HG02852 (cell line): ENCODE measurements around the gene TIMM17A.
"Not testable (repeated sequence)": the region's sequence is repeated elsewhere in the genome, so short reads cannot be mapped to it uniquely, and the experiment has no call there.

Experiments used
- ATAC-seq: cut with Tn5 transposase; IDR thresholded peaks from one replicate; pipeline ENCODE4 v1.9.1; 2021; ENCODE audit warnings: mild to moderate bottlenecking, moderate library complexity; ENCODE audit not compliant: unreplicated experiment

The TIMM17A gene

DNA sequence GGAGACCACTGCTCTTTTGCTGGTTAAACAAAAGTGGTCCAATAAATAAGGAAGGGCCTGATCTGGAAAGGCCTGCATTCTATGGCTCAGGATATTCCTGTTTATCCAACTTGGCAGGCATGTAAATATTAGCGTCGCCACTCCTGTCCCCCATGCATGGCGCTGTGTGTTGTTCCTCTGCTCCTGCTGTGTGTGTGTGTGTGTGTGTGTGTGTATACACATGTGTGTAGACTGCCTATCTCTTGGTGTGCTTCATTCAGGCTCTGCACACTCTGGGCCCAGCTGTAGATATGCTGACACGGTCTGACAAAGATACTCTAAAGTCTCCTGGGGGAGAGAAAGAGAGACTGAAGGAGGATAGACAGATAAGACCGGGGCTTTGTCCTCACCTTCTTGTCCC, 15.7 kb upstream of the TIMM17A start:
- ATAC-seq = no peak

DNA sequence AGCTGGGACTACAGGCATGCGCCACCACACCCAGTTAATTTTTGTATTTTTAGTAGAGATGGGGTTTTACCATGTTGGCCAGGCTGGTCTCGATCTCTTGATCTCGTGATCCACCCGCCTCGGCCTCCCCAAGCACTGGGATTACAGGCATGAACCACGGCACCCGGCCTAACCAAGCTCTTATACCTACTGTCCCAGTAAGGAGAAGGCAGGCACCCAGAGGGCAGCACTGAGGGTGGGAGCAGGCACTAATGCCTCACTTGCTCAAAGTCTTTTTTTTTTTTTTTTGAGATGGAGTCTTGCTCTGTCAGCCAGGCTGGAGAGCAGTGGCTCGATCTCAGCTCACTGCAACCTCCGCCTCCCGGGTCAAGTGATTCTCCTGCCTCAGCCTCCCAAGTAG, 15.0 kb upstream of the TIMM17A start:
- ATAC-seq = not testable (repeated sequence)

DNA sequence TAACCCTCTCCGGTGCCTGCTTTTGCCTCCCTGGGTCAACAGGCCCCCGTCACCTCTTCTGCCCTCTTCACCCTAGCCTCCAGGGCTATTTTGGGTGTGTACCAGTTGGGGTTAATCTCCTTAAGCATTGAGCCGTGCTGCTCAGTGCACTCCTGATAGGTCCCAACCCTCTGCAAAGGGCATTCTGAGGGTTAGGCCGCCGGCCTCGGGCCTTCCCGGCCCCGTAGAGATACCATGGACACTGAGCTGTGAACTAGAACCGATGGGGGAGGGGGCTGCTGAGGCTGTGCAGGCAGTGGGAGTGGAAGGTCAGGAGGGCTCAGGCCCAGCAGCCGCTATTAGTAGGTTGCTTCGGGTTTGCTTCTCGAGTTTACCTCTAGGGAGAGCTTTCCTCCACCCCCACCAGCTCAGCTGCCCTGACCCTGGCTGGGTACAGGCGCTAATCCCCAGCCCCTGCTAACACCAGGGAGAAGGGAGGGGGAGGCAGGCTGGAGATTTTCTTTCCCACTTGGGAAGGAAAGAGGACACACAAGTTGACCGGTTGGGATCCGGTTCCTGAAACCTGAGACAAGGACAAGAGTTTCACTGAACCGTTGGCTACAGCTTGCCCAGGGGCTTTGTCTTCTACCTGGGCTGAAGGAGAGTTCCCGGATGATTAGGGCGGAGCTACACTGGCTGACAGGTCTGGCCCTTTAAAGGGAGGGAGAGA, 13.7 kb upstream of the TIMM17A start:
- ATAC-seq = no peak

DNA sequence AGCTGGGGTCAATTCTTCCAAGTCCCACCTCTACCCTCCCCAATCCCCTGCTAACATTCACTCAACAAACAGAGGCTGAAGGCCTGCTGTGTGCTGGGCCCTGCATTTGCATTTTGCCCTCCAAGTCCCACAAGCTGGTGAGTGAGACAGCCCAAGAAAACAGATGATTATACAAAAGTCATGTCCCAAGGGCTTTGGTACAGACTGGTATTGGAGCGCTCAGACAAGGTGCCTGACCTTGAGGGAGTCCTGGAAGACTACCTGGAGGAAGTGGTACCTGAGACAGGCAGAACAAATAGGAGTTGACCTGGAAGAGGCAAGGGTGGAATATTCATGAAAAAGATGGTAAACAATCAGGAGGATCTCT, 13.2 kb upstream of the TIMM17A start:
- ATAC-seq = no peak

DNA sequence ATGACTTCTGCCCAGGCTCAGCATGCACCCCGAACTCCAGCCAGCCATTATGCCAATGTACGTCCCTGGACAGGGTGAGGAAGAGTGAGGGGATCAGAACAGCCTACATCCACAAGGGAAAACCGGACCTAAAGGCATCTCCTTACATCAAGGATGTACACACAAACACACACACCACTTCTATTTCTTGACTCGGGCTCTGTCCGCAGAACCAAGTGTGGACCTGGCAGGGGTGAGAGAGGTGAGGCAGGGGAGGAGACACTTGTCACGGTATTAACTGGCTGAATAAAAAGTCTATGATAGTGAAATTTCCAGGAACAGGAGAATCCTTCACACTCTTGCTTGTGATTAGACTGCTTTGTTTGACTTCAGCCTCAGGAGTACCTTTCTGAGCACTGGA, 11.3 kb upstream of the TIMM17A start:
- no peak for ATAC-seq

DNA sequence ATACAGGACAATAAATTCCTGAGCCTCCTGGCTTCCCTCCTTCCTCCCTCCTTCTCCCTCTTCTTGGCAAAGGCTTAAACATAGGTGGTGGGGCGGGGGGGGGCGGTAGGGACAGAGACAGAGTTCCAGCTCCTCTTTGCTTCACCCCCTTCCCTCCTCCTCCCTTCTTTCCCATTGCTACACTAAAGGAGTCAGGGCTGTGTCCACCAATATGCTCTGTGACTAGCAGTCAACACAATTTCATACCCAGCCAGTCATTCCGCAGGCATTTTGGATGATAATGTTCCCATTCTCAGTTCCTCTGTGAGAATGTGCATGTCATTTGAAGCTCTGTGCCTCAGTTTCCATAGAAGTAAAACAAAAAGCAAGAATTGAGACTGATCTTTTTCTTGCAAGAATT, 10.7 kb upstream of the TIMM17A start:
- no peak for ATAC-seq

DNA sequence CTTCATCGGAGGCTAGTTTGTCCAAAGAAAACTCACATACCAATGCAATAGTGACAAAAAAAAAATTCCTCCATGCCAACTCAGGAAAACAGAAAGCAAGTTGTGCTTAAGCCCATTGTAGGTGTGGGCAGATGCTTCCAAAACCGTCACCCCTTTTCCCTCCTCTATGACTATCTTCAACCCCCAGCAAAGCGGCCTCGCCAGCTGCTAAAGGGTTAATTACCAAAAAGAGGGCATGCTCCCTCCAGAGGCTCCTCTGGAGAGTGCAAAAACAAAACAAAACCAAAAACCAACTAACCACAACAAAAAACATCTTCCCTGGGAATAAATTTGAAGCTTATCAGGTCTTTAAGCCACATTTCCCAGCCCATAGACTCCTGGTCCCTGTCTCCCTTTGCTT, 10.1 kb upstream of the TIMM17A start:
- ATAC-seq = no peak

DNA sequence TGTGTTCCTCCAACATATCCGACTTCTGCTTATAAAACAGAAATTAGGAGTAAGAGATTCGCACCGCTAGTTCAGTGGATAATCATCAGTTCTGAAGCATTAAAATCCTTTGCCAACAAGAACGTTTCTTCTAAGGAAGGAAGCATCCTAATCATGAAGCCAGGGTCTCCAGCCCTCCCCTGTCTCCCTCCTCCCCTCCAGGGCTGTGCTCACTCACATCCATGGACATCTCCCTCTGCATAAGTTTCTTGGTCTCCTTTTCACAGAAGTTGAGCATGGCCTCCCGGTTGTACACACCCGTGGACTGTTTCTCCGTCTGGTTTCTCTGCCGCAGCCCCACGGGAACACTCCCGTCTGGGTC, 9.5 kb upstream of the TIMM17A start:
- no peak for ATAC-seq

DNA sequence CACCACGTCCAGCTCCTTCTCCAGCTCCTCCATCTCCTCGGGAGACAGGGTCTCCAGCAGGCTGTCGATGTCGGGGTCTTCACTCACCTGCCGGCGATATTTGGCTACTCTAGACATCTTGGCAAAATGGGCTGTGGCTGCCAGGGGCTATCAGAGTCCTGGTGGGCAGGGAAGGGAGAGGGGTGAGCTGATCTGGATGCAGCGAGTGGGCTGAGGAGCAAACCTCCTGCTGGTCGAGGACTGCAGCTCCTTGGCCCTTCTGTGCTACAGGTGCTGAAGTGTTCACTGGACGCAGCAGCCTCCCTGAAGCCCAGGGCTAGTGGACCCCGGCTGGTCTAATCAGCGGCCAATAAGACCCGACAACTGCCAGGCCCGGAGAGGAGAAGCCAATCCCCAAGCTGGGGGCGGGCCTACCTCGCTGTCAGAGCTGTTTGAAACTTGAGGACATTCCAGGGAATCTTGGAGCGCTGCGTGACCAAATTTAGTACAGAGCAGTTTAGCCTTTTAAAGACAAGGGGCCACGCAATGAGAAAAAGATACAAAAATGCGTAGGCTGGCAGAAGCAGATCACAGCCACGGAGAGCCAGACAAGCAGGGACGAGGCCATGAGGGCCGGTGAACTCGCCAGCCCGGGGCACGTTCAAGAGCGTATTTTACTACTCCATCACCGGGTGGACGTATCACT, 8.9 kb upstream of the TIMM17A start, which contains the start of gene LMOD1:
LMOD1 (minus strand) TSS at position 325 of the 685 bp plus-strand sequence; CDS start at position 117, 208 bp downstream.
- no peak for ATAC-seq

DNA sequence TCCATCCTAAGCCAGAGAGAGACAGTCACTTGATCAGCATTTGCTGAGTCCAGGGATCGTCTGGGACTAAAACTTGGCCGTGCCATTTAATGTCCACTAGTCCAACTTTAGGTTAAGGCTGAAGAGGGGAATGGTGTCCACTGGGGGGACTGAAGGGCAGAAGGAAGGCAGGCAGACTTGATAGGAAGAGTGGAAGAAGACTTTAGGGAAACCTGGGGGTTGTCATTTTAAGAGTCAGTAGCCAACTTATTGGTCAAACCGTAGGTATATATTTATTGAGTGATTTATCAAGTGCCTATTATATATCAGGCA, 7.7 kb upstream of the TIMM17A start:
- no peak for ATAC-seq

DNA sequence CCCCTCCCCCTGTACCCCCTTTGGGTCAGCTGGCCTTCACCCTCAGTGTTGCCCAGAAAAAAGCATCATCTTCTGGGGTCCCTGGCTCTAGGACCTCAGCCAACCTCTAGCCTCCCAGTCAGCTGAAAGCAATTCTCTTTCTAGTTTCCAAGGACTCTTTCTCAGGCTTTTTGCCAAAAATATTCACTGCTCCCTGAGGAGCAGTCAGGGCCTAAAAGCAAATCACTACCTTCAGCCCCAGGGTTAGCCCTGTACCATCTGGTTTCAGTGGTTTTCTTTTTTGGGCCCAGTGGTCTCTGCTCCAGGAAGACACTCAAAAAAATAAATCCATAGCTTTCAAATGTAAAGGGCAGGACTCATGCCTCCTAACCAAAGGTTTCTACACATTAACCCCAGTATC, 5.8 kb upstream of the TIMM17A start:
- no peak for ATAC-seq

DNA sequence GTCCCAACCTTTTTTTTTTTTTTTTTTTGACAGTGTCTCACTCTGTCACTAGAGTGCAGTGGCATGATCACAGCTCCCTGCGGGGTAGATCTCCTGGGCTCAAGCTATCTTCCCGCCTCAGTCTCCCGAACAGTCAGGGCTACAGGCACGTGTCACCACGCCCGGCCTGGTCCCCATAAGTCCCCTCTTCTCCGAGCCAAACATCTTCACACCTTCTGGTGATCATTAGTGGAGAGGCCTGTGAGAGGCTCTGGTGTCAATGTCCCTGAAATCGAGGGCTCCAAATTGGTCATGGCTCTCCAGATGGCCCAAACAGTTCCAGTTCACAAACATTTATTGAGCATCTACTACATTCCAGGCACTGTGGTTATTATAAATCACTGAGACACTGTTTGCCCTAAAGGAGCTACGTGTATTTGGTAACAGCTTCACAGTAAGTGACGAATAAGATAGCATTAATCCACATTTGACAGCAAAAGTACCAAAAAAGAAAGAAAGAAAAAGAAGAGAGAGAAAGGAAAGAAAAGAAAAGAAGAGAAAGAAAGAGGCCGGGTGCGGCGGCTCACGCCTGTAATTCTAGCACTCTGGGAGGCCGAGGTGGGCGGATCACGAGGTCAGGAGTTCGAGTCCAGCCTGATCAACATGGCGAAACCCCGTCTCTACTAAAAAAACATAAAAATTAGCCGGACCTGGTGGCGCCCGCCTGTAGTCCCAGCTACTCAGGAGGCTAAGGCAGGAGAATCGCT, 867 bp upstream of the TIMM17A start:
- no peak for ATAC-seq

DNA sequence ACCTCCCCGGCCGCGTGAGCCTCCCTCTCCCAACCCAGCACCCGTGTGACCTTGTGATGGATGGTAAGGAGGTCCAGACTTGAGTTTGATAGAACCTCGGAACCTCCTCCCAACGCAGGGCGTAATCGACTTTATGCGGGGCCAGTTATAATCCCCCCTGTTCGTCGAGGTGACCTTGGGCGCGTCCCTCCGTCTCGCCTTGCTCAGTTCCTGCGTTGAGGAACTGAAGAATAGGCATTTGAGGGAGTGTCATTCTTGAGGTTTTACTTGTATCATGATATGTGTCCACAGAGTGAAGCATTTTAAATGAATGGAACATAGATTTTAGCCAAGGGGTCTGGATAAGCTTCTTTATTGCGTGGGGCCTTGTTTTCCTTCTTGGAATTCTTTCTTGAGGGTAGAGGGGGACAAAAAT, 433 bp downstream of the TIMM17A start:
- ATAC-seq = peak; percentile 34

DNA sequence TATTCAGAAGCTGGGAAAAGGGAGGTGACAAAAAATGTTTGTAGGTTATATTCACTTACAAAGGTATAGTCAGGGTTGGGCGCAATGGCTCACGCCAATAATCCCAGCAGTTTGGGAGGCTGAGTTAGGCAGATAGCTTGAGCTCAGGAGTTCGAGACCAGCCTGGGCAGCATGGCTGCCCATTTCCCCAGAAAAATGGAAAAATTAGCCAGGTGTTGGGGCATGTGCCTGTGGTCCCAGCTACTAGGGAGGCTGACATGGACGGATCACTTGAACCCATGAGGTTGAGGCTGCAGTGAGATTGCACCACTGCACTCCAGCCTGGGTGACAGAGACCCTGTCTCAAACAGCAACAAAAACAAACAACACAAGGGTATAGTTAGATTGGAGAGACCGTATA, 3.0 kb downstream of the TIMM17A start:
- ATAC-seq = no peak

DNA sequence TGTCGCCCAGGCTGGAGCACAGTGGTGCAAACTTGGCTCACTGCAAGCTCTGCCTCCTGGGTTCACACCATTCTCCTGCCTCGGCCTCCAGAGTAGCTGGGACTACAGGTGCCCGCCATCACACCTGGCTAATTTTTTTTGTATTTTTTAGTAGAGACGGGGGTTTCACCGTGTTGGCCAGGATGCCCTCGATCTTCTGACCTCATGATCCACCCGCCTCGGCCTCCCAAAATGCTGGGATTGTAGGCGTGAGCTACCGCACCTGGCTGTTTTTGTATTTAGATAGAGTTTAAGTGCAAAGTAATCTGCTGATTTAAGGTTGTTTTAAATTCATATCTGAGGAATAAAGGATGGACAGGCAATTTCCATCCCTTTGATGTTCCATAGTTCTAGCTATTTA, 7.1 kb downstream of the TIMM17A start:
- not testable (repeated sequence) for ATAC-seq

DNA sequence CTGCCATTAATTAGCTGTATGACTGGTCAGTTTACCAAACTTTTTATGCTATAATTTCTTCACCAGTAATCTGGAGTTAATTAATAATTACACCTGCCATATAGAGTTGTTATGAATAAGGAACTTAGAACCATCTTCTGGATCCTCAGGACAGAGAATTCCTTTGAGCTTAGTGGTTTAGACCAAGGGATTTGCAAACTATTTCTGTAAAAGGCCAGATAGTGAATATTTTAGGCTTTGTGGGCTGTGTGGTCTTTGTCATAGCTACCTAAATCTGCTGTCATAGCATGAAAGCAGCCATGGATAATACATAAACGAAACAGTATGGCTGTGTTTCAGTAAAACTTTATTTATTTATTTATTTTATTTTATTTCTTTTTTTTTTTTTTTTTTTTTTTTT, 9.0 kb downstream of the TIMM17A start:
- ATAC-seq = no peak

DNA sequence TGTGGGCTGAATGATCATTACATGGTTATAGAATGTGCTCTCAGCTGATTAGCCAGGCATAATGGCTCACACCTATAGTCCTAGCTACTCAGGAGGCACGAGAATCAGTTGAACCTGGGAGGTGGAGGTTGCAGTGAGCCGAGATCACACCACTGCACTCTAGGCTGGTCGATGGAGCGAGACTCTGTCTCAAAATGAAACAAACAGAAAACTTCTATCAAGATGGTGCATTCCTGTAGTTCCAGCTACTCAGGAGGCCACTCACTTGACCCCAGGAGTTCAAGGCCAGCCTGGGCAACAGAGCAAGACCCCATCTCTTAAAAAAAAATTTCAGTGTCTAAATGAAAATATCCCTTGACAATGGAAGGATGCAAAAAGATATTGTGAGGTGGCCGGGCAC, 10.9 kb downstream of the TIMM17A start:
- ATAC-seq = no peak

DNA sequence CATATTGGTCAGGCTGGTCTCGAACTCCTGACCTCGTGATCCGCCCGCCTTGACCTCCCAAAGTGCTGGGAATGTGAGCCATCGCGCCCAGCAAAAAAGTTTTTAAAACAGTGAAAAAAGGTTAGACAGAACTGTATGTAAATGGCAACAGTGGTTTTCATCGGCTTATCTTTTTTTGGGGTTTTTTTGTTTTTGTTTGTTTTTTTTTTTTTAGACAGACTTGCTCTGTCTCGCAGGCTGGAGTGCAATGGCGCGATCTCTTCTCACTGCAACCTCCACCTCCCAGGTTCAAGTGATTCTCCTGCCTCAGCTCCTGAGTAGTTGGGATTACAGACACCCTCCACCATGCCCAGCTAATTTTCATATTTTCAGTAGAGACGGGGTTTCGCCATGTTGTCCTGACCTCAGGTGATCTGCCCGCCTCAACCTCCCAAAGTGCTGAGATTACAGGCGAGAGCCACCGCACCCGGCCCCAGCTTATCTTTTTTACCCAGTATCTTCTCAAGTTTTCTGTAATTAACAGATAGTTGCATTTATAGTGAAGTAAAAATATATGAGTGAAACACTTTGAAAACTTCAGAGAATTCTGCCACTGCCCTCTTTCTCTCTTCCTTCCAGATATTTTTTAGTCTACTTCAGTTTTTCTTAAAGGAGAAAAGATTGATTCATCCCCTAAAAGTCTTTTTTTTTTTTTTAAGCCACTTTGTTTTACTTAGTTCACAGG, 13.1 kb downstream of the TIMM17A start:
- no peak for ATAC-seq

DNA sequence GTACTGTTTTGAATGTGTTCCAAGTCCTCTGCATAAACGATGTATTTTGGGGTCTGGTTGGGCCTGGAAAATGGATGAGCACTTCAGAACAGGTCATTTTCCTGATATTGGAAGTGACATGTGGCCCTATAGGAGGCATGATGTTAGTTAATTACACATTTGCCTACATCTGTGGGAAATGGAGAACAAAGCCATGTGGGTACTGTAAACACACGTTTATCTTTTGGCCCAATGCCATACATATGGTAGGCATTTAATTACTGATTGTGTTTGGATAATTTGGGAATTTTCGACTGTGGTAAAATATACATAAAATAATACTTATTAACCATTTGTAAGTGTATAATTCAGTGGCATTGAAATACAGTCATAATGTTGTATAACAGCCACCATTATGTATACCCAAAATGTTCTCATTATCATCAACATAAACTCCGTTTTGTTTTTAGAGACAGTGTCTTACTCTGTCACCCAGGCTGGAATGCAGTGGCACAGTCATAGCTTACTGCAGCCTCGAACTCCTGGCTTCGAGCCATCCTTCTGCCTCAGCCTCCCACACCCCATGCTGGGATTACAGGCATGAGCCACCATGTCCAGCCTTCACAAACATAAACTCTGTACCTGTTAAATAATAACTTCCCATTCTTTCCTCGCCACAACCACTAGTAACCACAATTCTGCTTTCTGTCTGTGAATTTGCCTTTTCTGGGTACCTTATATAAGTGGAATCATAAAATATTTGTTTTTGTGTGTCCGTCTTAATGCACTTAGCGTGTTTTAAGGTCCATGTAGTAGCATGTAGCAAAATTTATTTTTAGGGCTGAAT, 15.2 kb downstream of the TIMM17A start:
- no peak for ATAC-seq

DNA sequence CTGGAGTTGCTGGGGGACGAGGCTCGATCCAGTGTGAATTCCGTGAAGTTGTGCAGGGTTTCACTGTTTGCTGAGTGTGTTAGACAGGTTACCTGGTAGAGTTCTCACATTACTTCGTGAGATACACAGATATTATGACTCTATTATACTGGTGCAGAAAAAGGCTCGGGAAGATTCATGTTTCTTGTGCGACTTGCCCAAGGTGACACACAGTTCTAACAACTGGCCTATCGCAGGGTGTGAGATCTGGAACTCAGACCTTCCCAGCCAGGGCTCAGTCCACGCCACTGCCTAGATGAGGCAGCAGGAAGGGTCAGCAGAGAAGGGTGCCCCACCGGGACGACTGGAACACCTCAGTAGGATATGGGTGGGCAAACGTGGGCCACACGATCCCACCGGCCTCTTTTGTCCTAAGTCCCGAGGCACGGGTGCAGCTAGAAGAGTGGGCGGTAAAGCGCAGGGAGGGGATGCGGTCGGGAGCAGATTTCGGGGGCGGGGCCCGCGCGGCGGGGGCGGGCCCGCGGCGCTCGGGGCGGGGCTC, 26.8 kb downstream of the TIMM17A start:
- peak; percentile 25 for ATAC-seq
